OCI-LY3 (cell line): Measurements from ENCODE around the gene SCAMP1.

Source experiments
- H2AFZ ChIP-seq: fragments of 200-600, 300-600 bp; shearing (Covaris generic); 2 replicates; pipeline ENCODE4 v1.6.0; 2014; ENCODE audit warnings: antibody characterized with exemption, low read depth, low read length
- H3K27ac ChIP-seq: fragments of 200-600, 300-600 bp; sonication (generic); 2 replicates; pipeline ENCODE4 v1.5.1; 2014; ENCODE audit warnings: mild to moderate bottlenecking, low read length, moderate library complexity, mixed read lengths
- H3K27me3 ChIP-seq: fragments of 200-600, 300-600 bp; sonication (generic); 2 replicates; pipeline ENCODE4 v1.6.1; 2014; ENCODE audit warnings: low read depth, low read length, mixed read lengths
- H3K36me3 ChIP-seq: fragments of 200-600, 300-600 bp; sonication (generic); replicated peaks from 2 replicates; pipeline ENCODE3; 2014; ENCODE audit warnings: low read depth, low read length, mixed read lengths
- H3K4me1 ChIP-seq: fragments of 300-600, 200-600 bp; sonication (generic); 2 replicates; pipeline ENCODE4 v1.6.1; 2014; ENCODE audit warnings: low read length, mixed read lengths
- H3K4me2 ChIP-seq: fragments of 200-600, 300-600 bp; sonication (generic); 2 replicates; pipeline ENCODE4 v1.6.1; 2014; ENCODE audit warnings: low read length, mixed read lengths
- H3K4me3 ChIP-seq: fragments of 300-600, 200-600 bp; sonication (generic); 2 replicates; pipeline ENCODE4 v1.5.1; 2014; ENCODE audit warnings: antibody characterized with exemption, mild to moderate bottlenecking, low read length, moderate library complexity
- H3K79me2 ChIP-seq: fragments of 300-600, 200-600 bp; shearing (Covaris generic); 2 replicates; pipeline ENCODE4 v1.6.1; 2014; ENCODE audit warnings: mild to moderate bottlenecking, low read length, mixed read lengths
- H3K9ac ChIP-seq: fragments of 300-600, 200-600 bp; shearing (Covaris generic); 2 replicates; pipeline ENCODE4 v1.6.0; 2014; ENCODE audit warnings: mild to moderate bottlenecking, low read length, moderate library complexity
- H3K9me3 ChIP-seq: fragments of 200-600, 300-600 bp; shearing (Covaris generic); 2 replicates; pipeline ENCODE4 v1.6.1; 2014; ENCODE audit warnings: low read length, mixed read lengths; ENCODE audit not compliant: insufficient read depth
- H4K20me1 ChIP-seq: fragments of 200-600, 300-600 bp; sonication (generic); 2 replicates; pipeline ENCODE4 v1.6.1; 2016; ENCODE audit warnings: low read length, mixed read lengths; ENCODE audit not compliant: insufficient read depth
- CTCF ChIP-seq: fragments of 200-600, 300-600 bp; sonication (generic); IDR thresholded peaks from 2 replicates; pipeline ENCODE4 v1.5.1; 2014; ENCODE audit warnings: antibody characterized with exemption, low read length, low read depth
- EZH2phosphoT487 ChIP-seq: fragments of 200-600 bp; shearing (Covaris generic); IDR thresholded peaks from 2 replicates; pipeline ENCODE4 v1.6.1; 2018; ENCODE audit warnings: antibody characterized with exemption, mixed run types, low read depth

Gene SCAMP1

GRCh38 chr5:78323241-78323640 is 37.2 kb upstream of the SCAMP1 start:
- Histone ChIP-seq H3K4me1 (no peaks in the 10 kb centered on the region), H3K36me3 (no peaks in the 10 kb centered on the region), H4K20me1 (no peaks in the 10 kb centered on the region), H3K79me2 (no peaks in the 10 kb centered on the region), H2AFZ (no peak overlapping the region), H3K4me2 (no peak overlapping the region), H3K9ac (no peak overlapping the region), H3K4me3 (no peak overlapping the region), H3K27ac (no peak overlapping the region), H3K9me3 (no peaks in the 10 kb centered on the region), H3K27me3 (no peaks in the 10 kb centered on the region)
- no peak for TF ChIP-seq EZH2phosphoT487
- no peak for TF ChIP-seq CTCF

GRCh38 chr5:78326930-78327329 is 33.5 kb upstream of the SCAMP1 start:
- Histone ChIP-seq H3K9ac (no peak overlapping the region), H3K4me1 (no peaks in the 10 kb centered on the region), H3K4me2 (no peak overlapping the region), H3K27ac (no peak overlapping the region), H4K20me1 (no peaks in the 10 kb centered on the region), H2AFZ (no peak overlapping the region), H3K4me3 (no peak overlapping the region), H3K36me3 (no peaks in the 10 kb centered on the region), H3K79me2 (no peaks in the 10 kb centered on the region), H3K9me3 (no peaks in the 10 kb centered on the region), H3K27me3 (no peaks in the 10 kb centered on the region)
- TF ChIP-seq EZH2phosphoT487 (no peak), CTCF (no peak)

- no peak overlapping the region for H3K4me3 ChIP-seq
- H3K4me2 ChIP-seq = no peak overlapping the region
- no peak overlapping the region for H3K9ac ChIP-seq
- H3K27ac ChIP-seq = no peak overlapping the region
- TF ChIP-seq EZH2phosphoT487 (no peak), CTCF (no peak)
- no peaks in the 10 kb centered on the region for H3K9me3 ChIP-seq
- H3K36me3 ChIP-seq = no peaks in the 10 kb centered on the region
- H3K79me2 ChIP-seq = no peaks in the 10 kb centered on the region
- no peak overlapping the region for H2AFZ ChIP-seq
- H3K4me1 ChIP-seq = no peaks in the 10 kb centered on the region
- H3K27me3 ChIP-seq = no peaks in the 10 kb centered on the region
- no peaks in the 10 kb centered on the region for H4K20me1 ChIP-seq
Measured at GRCh38 chr5:78327761-78328510, 32.5 kb upstream of the SCAMP1 start.

- TF ChIP-seq CTCF = no peak
- TF ChIP-seq EZH2phosphoT487 = no peak
- Histone ChIP-seq H3K27me3 (no peaks in the 10 kb centered on the region), H3K27ac (no peak overlapping the region), H3K36me3 (no peaks in the 10 kb centered on the region), H3K79me2 (no peaks in the 10 kb centered on the region), H4K20me1 (no peaks in the 10 kb centered on the region), H3K4me2 (no peak overlapping the region), H3K9ac (no peak overlapping the region), H3K4me1 (no peaks in the 10 kb centered on the region), H3K4me3 (no peak overlapping the region), H3K9me3 (no peaks in the 10 kb centered on the region), H2AFZ (no peak overlapping the region)
Measured at GRCh38 chr5:78328585-78329173, 31.7 kb upstream of the SCAMP1 start.
